GM18517 (cell line): ENCODE results near the gene TTC31.
A peak's percentile ranks its signal among the peaks of the same experiment; 100 is the strongest.
"Not testable (repeated sequence)": the region's sequence is repeated elsewhere in the genome, so short reads cannot be mapped to it uniquely, and the experiment has no call there.

Experiments used
- ATAC-seq: cut with Tn5 transposase; IDR thresholded peaks from one replicate; pipeline ENCODE4 v1.9.1; 2021; ENCODE audit warnings: mild to moderate bottlenecking, moderate library complexity; ENCODE audit not compliant: unreplicated experiment

TTC31 gene

GRCh38 chr2:74457129-74457548, 25.7 kb upstream of the TTC31 start:
- ATAC-seq = no peak

GRCh38 chr2:74457549-74458131, 25.2 kb upstream of the TTC31 start:
- ATAC-seq = peak; percentile 25

DNA sequence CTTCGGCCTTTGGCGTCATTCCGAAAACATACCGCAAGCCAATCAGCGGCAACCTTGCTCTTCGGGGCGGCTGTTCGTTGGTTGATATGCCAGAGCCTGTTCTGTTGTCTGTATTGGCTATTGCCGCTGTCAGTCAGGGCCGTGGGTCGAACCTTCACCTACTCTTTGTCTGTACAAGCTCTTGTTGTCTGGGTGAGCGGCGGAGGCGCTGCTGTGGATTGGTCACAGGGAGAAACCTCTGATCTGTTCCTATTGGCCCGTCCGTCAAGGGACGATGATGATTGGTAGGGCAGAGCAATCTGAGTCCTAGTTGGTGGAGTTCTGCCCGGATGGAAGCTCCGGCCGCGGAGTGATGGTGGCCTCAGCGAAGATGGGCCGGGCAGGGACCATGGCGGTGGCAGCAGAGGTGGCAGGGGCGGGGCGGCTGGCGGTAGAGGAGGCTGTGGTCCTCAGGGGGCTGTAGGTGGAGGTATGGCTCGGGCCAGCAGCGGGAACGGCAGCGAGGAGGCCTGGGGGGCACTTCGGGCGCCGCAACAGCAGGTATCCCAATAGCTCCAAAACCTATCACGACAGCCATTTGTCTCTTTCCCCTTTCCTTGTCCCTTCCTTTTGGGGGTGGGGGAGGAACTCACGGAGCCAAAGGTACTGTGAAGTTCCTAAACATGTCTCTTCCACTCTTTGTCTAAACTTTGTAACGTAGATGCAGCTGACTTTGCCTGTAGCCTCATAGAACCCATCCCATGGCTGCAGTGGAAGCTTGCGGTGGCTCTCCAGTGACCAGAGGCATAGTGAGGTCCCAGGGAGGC, 24.5 kb upstream of the TTC31 start, which contains the start of gene WBP1:
TSS of gene WBP1 (plus strand) at position 307 of the 806 bp plus-strand sequence. CDS start at position 472, 165 bp downstream.
- peak; percentile 86 for ATAC-seq

- no peak for ATAC-seq
These were observed 23.9 kb upstream of the TTC31 start for GRCh38 chr2:74458938-74459363.

- not testable (repeated sequence) for ATAC-seq
These were observed 23.3 kb upstream of the TTC31 start for GRCh38 chr2:74459503-74460118.

- not testable (repeated sequence) for ATAC-seq
These were observed 22.7 kb upstream of the TTC31 start for GRCh38 chr2:74460187-74460586.

- ATAC-seq = no peak
These were observed 21.5 kb upstream of the TTC31 start for GRCh38 chr2:74461187-74462053.

DNA sequence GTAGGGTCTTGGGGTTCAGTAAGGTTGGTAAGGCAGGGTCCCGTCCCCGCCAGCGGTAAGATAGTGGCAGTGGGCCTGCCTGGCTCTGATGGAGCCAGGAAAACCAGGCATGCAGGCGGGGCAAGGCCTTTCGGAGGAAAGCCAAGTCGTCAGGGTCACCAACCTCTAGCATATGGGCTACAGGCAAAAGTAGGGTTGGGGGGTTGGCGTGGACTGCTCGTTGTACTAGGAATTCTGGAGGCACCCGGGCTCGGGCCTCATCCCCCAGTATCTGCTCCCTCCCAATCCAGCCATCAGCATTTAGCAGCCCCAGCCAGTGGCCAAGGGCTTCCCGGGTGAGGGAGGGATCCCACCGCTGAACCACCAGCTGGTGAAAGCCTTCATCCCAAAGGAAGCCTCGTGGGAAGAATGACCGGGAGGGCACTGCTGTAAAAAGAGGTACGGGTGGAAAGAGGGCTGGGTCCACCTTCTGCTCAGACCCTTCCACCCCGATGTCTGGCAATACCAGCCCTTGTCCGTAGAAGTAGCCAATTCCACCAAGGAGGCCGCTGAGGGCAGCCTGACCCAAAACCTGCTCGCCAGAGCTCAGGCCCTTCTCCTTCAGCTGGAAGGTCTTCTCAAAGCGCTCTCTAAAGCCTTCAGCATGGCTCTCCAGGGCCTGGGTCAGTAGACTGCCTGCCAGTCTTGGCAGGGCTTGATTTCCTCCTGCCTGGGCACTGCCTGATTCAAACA, 20.7 kb upstream of the TTC31 start:
- ATAC-seq = no peak

DNA sequence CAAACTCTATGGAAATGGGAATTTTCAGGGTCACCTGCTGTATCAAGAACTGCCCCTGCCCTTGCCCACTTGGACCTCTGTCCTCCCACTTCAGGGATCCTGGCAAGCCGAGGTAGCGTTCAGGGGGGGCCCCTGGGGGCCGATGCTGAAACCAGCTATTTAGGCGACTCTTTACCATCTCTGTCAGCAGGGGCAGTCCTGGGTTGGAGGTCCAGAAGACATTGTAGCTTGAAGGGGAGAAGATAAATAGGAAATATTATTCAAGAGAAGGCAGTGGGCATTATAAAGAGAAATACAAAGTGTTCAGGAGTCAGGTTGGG, 20.1 kb upstream of the TTC31 start:
- ATAC-seq = no peak

DNA sequence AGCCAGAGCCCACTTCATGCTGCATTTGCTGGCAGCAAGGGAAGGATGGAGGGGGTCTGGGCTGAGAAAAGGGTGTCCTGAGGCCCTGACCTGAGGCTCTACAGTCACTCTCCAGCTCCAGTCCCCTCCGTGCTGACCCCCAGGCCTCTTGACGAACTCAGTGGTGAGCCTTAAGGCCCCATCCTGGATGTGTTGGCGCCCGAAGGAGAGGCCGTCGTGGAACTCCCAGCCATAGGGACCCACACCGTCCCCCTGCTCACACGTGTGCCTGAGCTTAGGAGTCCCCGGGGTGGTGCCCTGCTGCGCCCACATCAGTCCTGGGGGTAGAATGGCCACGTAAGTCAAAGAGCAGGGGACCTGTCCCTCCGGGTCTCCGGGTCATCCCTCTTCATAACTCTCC, 18.5 kb upstream of the TTC31 start:
- ATAC-seq = no peak

GRCh38 chr2:74470742-74471141, 12.1 kb upstream of the TTC31 start:
- not testable (repeated sequence) for ATAC-seq

GRCh38 chr2:74471332-74472065, 11.4 kb upstream of the TTC31 start:
- ATAC-seq = no peak

- ATAC-seq = peak; percentile 81
These were observed 10.6 kb upstream of the TTC31 start, which contains the start of gene MRPL53 for GRCh38 chr2:74472086-74472944. Gene MRPL53 (minus strand): TSS chr2:74472680. CDS start chr2:74472660, 20 bp downstream.

DNA sequence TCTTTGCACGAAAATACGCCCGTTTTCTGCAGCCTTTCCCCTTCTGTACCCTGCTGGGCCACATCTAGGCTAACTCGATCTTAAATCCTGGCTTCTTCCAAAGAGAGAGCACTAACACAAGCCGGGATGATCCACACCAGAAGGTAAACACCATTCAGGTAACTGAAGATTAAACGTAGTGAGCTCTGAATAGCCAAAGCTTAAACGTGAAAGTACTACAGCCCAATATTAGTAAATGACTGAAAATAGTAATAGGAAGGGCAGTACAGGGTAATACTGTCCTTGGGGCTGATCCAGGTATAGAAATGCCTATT, 10.0 kb upstream of the TTC31 start:
- ATAC-seq = no peak

- no peak for ATAC-seq
These were observed 8.4 kb upstream of the TTC31 start for GRCh38 chr2:74474481-74474880.

DNA sequence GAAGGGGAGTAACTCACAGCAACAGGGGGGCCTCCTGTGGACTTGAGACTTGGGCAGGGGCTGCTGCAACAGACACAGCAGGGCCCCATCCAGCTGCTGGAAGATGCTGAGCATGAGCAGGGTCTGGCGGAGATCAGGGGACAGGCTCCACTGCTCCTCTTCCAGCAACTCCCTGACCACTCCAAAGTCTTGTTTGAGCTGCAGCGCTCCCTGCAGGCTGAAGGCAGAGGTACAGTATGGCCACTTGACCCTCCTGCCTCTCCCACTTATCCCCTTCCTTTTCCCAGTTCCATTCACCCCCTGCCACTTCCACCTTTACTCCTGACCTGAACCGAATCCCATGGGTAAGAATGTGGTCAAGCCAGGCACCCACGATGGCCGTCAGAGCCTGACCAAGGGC, 8.0 kb upstream of the TTC31 start:
- ATAC-seq = no peak

GRCh38 chr2:74481431-74481830, 1.4 kb upstream of the TTC31 start:
- no peak for ATAC-seq

- ATAC-seq = peak; percentile 38
These were observed 700 bp upstream of the TTC31 start for GRCh38 chr2:74481961-74482800.
